ENCODE results near the gene ABCC8.

Gene ABCC8

DNA sequence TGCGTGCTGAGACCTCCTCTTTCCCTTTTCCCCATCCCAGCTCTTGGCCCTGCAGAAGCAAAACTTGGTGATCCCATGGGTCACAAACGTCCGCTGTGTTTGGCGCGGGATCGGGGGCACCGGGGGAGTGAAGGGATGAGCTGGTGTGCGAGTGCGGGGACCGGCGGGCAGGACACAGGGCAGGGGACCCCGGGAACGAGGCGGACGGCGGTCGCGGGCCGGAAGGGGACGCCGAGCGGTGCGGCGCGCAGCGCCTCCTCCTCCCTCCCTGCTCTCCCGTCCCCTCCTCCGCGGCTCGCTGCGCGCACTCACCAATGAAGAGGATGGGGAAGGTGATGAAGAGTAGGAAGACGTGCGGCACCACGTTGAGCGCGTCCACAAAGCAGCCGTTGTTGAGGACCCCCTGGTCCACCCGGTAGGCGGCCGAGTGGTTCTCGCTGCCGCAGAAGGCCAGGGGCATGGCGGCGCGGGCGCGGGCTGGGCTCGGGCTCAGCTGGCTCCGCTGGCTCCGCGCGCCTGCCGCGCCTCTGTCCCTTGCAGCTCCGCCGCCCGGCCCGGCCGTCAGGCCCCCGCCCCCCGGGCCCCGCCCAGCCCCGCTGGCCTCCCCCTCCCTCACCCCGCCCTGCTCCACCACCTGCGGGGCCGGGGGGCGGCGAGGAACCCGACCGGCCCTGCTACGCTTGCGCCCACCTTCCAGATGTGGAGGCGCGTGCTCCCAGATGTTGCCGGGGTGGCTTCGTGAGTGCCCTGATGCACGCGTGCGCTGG lies at the start of gene ABCC8:
ABCC8 (minus strand) TSS at position 529 of the 767 bp plus-strand sequence; CDS start at position 460, 69 bp downstream.
- H3K27me3 ChIP-seq (ENCODE audit: control insufficient read depth, insufficient read depth, low read length) = peaks cover 59% of the 10 kb centered on the region
- H3K4me3 ChIP-seq (ENCODE audit: low read depth, low read length) = peak within 1 kb of the TSS; percentile 76
- no peak within 1 kb of the TSS for H3K9ac ChIP-seq (ENCODE audit: low read depth, low read length)

DNA sequence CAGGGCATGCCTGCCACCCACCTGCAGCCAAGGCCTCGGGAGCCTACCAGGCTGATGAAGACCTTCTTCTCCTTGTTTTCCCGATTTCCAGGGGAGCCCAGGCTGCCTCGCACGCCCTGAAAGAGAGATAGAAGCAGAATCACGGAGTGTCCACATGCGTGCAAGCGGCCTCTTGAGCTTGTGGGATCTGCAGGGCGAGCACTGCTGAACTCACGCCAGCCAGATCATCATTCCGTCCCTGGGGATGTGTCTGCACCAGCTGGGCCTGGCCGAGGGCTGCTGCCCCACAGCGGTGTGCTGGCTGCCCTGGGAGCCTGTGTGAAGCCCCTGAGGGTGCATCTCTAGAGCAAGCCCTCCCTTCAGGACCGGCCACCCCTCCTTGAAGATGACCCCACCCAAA lies 49.7 kb upstream of the ABCC8 start:
- Histone ChIP-seq H3K4me1 (ENCODE audit: control insufficient read depth, insufficient read depth, low read length) (peaks cover 4% of the 10 kb centered on the region; the same call in 1 of the 2 replicates), H3K27me3 (ENCODE audit: control insufficient read depth, insufficient read depth, low read length) (no peaks in the 10 kb centered on the region), H3K4me3 (ENCODE audit: low read depth, low read length) (no peak overlapping the region), H3K9me3 (ENCODE audit: control insufficient read depth, insufficient read depth, low read length) (no peaks in the 10 kb centered on the region), H3K27ac (ENCODE audit: low read depth, low read length) (no peak overlapping the region), H3K9ac (ENCODE audit: low read depth, low read length) (no peak overlapping the region), H3K36me3 (ENCODE audit: control insufficient read depth, insufficient read depth, low read length) (no peaks in the 10 kb centered on the region)

More for the DNA sequence above, at the start of gene ABCC8:
- Histone ChIP-seq H3K27ac (ENCODE audit: low read depth, low read length) (no peak within 1 kb of the TSS), H3K36me3 (ENCODE audit: control insufficient read depth, insufficient read depth, low read length) (no peaks in the 10 kb centered on the region), H3K9me3 (ENCODE audit: control insufficient read depth, insufficient read depth, low read length) (no peaks in the 10 kb centered on the region), H3K4me1 (ENCODE audit: control insufficient read depth, insufficient read depth, low read length) (peaks cover 12% of the 10 kb centered on the region)

DNA sequence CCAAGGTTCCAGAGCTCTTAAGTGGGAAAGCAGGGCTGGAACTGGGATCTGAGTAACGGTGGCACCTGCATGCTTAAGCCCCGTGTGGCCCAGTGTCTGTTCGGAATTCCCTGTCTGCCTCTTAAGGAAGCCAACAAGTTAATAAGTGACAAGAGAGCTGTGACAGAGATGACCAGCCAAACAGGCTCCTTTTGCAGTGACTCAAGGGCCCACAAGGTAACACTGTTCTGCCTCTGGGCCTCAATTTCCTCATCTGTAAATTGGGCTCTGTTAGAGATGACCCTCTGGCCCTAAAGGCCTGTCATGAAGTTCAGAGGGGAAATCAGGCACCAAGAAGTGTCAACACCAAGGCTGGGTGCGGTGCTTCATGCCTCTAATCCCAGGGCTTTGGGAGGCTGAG lies 48.9 kb upstream of the ABCC8 start:
- H3K9ac ChIP-seq (ENCODE audit: low read depth, low read length) = no peak overlapping the region
- no peak overlapping the region for H3K4me3 ChIP-seq (ENCODE audit: low read depth, low read length)
- H3K27me3 ChIP-seq (ENCODE audit: control insufficient read depth, insufficient read depth, low read length) = no peaks in the 10 kb centered on the region
- 0 out of 2 replicates have a peak, but pooled peaks cover under 1% of the 10 kb centered on the region for H3K4me1 ChIP-seq (ENCODE audit: control insufficient read depth, insufficient read depth, low read length)
- H3K27ac ChIP-seq (ENCODE audit: low read depth, low read length) = no peak overlapping the region
- H3K36me3 ChIP-seq (ENCODE audit: control insufficient read depth, insufficient read depth, low read length) = no peaks in the 10 kb centered on the region
- no peaks in the 10 kb centered on the region for H3K9me3 ChIP-seq (ENCODE audit: control insufficient read depth, insufficient read depth, low read length)

DNA sequence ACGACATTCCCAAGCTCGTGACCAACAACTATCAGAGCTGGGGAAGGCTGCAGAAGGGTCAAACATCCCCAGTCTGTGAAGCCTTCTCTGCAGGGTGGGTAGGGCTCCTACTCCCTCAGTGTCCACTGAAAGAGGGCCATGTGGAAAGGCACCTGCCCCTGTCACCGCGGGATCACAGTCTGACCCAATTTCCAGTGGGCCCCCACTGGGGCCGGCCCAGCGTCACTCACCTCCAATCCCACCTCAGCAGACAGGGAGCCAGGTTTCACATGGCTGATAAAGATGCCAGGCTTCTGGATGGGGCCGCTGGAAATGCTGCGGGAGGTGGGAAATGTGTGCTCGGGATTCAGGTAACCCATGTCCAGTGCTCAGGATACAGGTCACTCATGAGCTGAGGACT lies 47.6 kb upstream of the ABCC8 start:
- H3K27me3 ChIP-seq (ENCODE audit: control insufficient read depth, insufficient read depth, low read length) = no peaks in the 10 kb centered on the region
- H3K4me1 ChIP-seq (ENCODE audit: control insufficient read depth, insufficient read depth, low read length) = peaks cover 5% of the 10 kb centered on the region; the same call in 1 of the 2 replicates
- no peak overlapping the region for H3K27ac ChIP-seq (ENCODE audit: low read depth, low read length)
- no peak overlapping the region for H3K9ac ChIP-seq (ENCODE audit: low read depth, low read length)
- H3K9me3 ChIP-seq (ENCODE audit: control insufficient read depth, insufficient read depth, low read length) = no peaks in the 10 kb centered on the region
- no peak overlapping the region for H3K4me3 ChIP-seq (ENCODE audit: low read depth, low read length)
- H3K36me3 ChIP-seq (ENCODE audit: control insufficient read depth, insufficient read depth, low read length) = no peaks in the 10 kb centered on the region

DNA sequence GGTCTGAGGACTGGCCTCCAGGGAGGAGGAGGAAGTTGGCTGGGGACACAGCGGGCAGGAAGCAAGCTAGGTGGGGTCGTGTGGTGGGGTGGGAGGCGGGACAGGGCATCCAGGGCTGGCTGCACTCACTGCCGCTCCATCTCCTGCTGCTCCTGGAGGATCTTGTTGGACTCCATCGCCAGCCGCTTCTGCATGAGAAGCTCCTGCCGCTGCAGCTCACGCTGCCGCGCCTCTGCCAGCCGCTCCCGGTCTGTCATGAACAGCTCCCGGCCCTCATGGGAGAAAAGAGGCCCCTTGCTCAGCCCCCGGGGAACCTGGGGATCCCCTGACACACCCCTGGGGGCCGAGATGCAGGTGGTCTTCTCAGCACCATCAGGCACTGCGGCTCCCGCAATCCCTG lies 46.0 kb upstream of the ABCC8 start:
- no peaks in the 10 kb centered on the region for H3K27me3 ChIP-seq (ENCODE audit: control insufficient read depth, insufficient read depth, low read length)
- no peak overlapping the region for H3K4me3 ChIP-seq (ENCODE audit: low read depth, low read length)
- H3K9ac ChIP-seq (ENCODE audit: low read depth, low read length) = no peak overlapping the region
- H3K4me1 ChIP-seq (ENCODE audit: control insufficient read depth, insufficient read depth, low read length) = peaks cover 17% of the 10 kb centered on the region; the same call in 1 of the 2 replicates
- H3K36me3 ChIP-seq (ENCODE audit: control insufficient read depth, insufficient read depth, low read length) = no peaks in the 10 kb centered on the region
- no peak overlapping the region for H3K27ac ChIP-seq (ENCODE audit: low read depth, low read length)
- H3K9me3 ChIP-seq (ENCODE audit: control insufficient read depth, insufficient read depth, low read length) = no peaks in the 10 kb centered on the region

DNA sequence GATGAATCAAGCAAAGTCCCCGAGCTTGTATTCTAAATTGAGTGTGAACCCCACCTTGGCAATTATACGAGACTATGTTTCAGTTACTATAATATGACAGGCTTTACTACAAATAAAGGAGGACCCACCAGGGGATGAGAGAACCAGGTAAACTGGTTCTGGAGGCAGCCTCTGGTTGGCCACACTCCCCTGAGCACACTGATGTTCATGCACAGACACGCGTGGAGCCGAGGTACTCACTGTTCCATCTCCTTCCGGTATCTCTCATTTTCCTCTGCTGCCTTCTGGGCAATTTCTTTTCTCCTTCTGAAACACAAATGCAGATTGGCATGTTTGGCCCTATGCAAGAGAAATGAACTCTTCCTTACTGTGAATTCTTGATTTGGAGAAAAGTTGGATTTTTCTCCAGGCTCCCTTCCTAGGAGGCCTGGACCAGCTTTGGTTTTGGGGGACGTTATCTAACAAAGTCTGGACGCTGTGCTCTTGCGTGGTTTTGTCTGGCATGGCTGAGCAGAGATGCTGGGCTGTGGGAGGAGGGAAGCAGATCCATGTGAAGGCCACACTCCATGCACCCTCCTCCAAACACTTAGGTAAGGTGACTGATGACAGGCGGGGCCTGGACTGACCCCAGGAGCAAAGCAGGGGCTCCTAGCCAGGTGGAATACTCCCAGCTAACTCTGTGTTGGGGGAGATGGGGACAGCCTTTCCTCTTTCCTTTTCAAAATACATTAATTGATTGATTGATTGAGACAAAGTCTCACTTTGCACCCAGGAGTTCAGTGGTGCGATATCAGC lies 44.7 kb upstream of the ABCC8 start:
- Histone ChIP-seq H3K27me3 (ENCODE audit: control insufficient read depth, insufficient read depth, low read length) (no peaks in the 10 kb centered on the region), H3K4me1 (ENCODE audit: control insufficient read depth, insufficient read depth, low read length) (peaks cover 17% of the 10 kb centered on the region; the same call in 1 of the 2 replicates), H3K9ac (ENCODE audit: low read depth, low read length) (no peak overlapping the region)

DNA sequence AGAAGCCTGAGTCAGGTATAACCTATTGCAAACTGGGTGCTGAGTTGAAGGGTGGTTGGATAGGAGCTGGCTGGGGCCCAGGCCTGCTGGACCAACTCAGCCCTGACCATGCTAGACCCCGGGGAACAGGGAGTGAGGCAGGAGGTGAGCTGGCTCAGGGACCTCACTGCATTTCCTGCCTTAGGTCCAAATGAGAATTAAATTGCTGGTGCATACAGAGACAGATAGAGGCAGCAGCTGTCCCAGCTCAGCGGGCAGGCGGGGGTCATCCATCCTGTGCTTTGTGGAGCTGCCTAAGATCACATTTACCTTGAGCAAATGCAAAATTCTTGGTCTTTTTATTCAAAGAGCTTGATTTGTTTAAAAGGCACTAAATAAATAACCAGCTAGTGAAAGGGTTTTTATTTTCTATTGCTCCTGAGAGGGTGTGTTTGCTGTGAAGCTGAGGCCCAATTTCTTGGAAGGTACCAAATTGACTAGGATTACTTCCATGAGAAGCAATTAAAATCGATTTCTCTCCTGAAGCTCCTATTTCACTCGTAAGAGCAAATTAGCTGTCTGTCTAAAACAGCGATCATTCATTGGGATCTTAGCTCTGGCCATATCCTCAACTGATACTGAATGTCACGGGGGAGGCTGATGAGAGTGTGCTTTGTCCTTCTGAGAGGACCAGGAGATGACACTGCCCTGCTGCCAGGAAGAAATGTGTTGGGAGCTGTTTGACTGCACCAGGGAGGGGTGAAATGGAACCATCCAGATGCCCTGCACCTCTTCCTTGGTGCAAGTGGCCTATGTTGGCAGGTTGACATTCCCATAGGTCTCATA lies 42.6 kb upstream of the ABCC8 start:
- H3K27me3 ChIP-seq (ENCODE audit: control insufficient read depth, insufficient read depth, low read length) = no peaks in the 10 kb centered on the region

More for the DNA sequence above, 44.7 kb upstream of the ABCC8 start:
- no peak overlapping the region for H3K4me3 ChIP-seq (ENCODE audit: low read depth, low read length)
- no peaks in the 10 kb centered on the region for H3K36me3 ChIP-seq (ENCODE audit: control insufficient read depth, insufficient read depth, low read length)
- H3K9me3 ChIP-seq (ENCODE audit: control insufficient read depth, insufficient read depth, low read length) = no peaks in the 10 kb centered on the region
- H3K27ac ChIP-seq (ENCODE audit: low read depth, low read length) = no peak overlapping the region

DNA sequence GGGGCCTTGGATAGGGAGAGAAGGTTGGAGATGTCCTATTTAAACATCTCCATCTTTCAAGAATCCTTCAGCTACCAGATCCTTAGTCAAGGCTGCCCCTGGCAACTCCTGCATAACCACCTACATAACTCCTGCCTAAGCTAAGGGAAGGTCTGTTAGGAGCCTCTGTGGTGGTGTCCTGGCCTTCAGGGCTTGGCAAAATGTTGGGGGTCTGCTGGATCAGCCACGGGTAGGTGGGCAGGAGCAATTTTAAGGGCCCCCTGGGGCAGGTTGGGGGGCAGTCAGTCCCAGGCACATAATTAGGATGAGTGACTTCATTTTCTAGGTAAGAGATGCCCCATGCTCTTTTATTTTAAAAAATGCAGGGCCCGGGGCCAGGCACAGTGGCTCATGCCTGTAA lies 41.7 kb upstream of the ABCC8 start:
- Histone ChIP-seq H3K9ac (ENCODE audit: low read depth, low read length) (no peak overlapping the region), H3K4me1 (ENCODE audit: control insufficient read depth, insufficient read depth, low read length) (peaks cover 17% of the 10 kb centered on the region; the same call in 1 of the 2 replicates), H3K27ac (ENCODE audit: low read depth, low read length) (no peak overlapping the region), H3K9me3 (ENCODE audit: control insufficient read depth, insufficient read depth, low read length) (no peaks in the 10 kb centered on the region), H3K36me3 (ENCODE audit: control insufficient read depth, insufficient read depth, low read length) (no peaks in the 10 kb centered on the region), H3K4me3 (ENCODE audit: low read depth, low read length) (no peak overlapping the region), H3K27me3 (ENCODE audit: control insufficient read depth, insufficient read depth, low read length) (no peaks in the 10 kb centered on the region)

More for the DNA sequence above, 42.6 kb upstream of the ABCC8 start:
- Histone ChIP-seq H3K27ac (ENCODE audit: low read depth, low read length) (no peak overlapping the region), H3K9me3 (ENCODE audit: control insufficient read depth, insufficient read depth, low read length) (no peaks in the 10 kb centered on the region), H3K36me3 (ENCODE audit: control insufficient read depth, insufficient read depth, low read length) (no peaks in the 10 kb centered on the region), H3K9ac (ENCODE audit: low read depth, low read length) (no peak overlapping the region), H3K4me1 (ENCODE audit: control insufficient read depth, insufficient read depth, low read length) (peaks cover 17% of the 10 kb centered on the region; the same call in 1 of the 2 replicates), H3K4me3 (ENCODE audit: low read depth, low read length) (no peak overlapping the region)

DNA sequence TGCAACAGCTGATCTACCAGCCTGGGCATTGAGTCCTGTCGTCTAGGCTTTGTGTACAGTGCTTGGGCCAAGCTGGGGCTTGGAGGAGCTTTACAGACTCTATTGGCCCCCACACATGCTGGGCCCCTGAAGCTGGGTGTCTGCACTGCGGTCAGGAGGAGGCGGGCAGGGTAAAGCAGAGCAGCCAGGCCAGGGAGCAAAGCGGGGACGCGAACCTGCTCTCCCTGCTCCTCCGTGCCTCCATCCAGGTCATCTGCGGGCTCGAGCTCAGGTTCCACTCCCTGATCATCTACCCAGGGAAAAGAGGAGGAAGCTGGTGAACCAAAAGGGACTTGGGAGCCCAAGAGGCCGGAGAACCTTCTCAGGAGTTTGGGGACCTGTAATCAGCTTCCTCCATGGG lies 40.5 kb upstream of the ABCC8 start:
- Histone ChIP-seq H3K9me3 (ENCODE audit: control insufficient read depth, insufficient read depth, low read length) (no peaks in the 10 kb centered on the region), H3K4me1 (ENCODE audit: control insufficient read depth, insufficient read depth, low read length) (peaks cover 17% of the 10 kb centered on the region; the same call in 1 of the 2 replicates), H3K27ac (ENCODE audit: low read depth, low read length) (no peak overlapping the region), H3K9ac (ENCODE audit: low read depth, low read length) (no peak overlapping the region), H3K4me3 (ENCODE audit: low read depth, low read length) (no peak overlapping the region), H3K27me3 (ENCODE audit: control insufficient read depth, insufficient read depth, low read length) (no peaks in the 10 kb centered on the region), H3K36me3 (ENCODE audit: control insufficient read depth, insufficient read depth, low read length) (no peaks in the 10 kb centered on the region)

DNA sequence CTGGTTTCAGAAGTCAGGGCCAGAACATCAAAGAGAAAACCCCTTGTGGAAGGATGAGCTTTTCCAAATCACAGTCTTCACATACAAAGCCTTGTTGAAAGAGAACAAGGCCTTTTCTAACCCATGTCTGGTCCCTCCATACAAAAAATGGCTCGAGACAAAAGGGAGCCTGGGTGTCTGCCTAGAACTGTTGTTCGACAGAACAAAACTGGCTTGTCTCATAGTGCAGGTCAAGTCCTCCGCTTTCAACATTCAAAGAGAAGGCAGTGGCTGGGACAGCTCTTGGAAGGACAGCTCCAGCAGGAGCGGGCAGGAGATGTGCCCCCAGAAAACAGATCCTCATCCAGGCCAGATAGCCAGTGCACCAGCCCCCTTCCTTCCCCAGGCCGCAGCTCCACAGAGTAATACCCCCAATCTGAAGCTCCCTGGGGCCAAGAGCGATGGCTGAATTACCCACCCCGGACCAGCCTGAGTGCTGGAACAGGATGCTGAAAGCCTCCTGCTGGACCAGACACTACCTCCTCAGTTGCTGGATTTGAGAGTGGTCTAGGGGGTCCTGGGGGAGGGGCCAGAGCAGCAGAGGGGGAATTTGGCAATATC lies 40.0 kb upstream of the ABCC8 start:
- no peaks in the 10 kb centered on the region for H3K27me3 ChIP-seq (ENCODE audit: control insufficient read depth, insufficient read depth, low read length)

More for the DNA sequence above, 40.0 kb upstream of the ABCC8 start:
- no peaks in the 10 kb centered on the region for H3K36me3 ChIP-seq (ENCODE audit: control insufficient read depth, insufficient read depth, low read length)
- H3K9ac ChIP-seq (ENCODE audit: low read depth, low read length) = no peak overlapping the region
- peaks cover 21% of the 10 kb centered on the region; the same call in 1 of the 2 replicates for H3K4me1 ChIP-seq (ENCODE audit: control insufficient read depth, insufficient read depth, low read length)
- no peak overlapping the region for H3K27ac ChIP-seq (ENCODE audit: low read depth, low read length)
- H3K9me3 ChIP-seq (ENCODE audit: control insufficient read depth, insufficient read depth, low read length) = no peaks in the 10 kb centered on the region
- H3K4me3 ChIP-seq (ENCODE audit: low read depth, low read length) = no peak overlapping the region

All from HUES48 (cell line).